HG02885 (cell line): ENCODE data around the gene CHCHD3.
"Not testable (repeated sequence)": the region's sequence is repeated elsewhere in the genome, so short reads cannot be mapped to it uniquely, and the experiment has no call there.

Experiments
- ATAC-seq: cut with Tn5 transposase; IDR thresholded peaks from one replicate; pipeline ENCODE4 v1.9.1; 2021; ENCODE audit warnings: mild to moderate bottlenecking; ENCODE audit not compliant: unreplicated experiment, poor library complexity

The CHCHD3 gene

DNA sequence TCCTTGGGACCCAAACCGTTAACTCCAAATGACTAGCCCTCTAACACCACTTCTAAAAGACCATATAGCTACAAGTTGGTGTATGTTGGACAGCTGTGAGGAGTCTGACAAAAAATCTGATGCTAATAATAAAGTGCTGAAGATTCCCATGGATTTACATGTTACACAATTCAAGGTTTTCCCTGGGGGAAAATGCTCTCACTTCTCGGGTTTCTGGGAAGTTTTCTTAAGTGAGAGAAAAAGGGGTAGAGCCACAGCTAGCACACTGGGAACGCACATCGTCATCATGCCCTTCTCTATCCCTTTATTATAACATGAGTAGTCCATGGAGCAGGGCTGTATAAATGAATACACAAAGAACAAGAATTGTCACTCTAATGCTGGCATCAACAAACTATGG lies 162.1 kb downstream of the CHCHD3 start:
- no peak for ATAC-seq

DNA sequence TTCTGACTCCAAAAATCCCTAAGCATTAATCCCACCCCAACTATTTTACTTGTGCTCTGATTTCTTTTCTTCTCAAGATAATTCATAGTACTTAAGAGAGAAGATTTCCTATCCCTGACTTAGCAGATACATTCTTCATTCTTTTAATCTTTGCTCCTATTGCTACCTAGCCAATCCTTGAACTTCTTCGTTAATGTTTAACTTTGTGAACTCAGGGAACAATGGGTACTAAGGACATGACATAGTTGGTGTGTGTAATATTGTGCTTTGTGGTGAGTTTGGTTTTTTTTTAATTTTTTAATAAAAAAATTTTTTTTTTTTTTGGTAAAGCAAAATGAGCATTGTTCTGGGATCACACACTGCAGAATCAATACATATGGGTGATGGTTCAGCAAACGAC lies 166.2 kb downstream of the CHCHD3 start:
- ATAC-seq, result no peak

DNA sequence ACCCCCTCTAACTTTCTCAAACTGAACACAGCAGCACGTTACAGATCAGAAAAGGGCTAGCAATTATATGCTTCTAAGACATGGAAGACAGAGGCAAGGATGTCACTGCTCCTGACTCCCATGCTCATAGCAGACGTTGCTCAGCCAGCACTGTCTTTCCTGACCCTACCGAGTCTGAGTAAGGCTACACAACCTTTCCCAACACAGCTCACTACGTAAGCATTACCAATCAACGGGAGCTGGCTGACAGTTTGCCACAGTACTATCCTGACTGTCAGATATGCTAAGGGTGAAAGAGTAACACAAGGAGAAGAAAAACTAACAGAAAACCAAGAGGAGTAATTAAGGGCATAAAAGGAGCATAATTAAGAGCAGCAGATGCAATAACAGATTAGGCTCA lies 171.2 kb downstream of the CHCHD3 start:
- ATAC-seq, result no peak

DNA sequence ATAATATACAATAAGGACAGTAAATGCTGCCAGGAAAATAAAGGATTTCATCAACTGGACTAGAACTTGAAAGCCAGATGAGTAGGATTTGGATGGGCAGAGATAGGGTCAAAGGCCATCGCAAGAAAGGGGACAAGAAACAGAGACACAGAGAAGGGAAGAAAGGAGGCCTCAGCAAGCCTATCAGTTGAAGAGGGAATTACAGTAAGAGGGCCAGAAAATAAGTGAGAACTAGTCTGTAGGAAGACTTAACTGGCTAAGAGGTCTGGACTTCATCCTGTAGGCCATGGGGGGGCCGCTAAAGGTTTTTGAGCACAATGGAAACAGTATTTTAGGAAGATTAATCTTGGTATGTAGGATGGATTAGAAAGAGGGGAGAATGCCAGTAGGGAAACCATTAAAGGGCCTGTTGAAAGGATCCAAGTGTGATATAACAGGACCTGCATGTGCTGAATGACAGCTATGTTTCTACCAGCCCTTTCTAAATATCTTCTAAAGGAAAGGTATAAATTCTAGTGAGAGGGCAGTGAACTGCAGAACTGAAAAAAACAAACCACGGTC lies 174.4 kb downstream of the CHCHD3 start:
- no peak for ATAC-seq

DNA sequence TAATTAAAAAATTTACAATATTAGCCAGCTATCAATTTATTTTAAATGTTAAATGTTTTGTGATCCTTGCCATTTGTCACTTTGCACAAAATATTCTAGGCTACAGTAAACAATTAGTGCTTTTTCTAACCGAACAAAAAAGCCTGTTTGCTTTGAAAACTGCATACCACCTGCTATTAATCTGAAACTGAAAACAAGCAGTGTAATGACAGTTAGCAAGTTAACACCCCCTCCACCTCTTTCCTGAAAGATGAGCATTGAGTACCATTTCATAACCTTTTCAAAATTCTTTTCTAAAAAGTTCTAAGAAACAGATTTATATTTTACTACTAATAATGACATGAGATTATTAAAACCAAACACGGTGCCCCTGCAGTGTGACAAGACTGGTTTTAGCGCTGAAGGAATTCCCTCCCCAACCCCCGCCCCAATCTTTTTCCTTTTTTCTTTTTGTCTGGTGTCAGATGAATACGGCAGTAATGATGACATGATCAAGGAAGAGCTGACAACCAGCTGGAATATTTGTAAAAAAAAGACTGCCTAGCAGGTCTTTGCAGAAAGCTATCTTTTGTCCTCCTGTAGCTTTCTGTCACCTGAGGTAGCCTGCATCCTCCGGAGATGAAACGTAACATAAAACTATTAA lies 175.6 kb downstream of the CHCHD3 start:
- ATAC-seq, result peak; percentile 72

DNA sequence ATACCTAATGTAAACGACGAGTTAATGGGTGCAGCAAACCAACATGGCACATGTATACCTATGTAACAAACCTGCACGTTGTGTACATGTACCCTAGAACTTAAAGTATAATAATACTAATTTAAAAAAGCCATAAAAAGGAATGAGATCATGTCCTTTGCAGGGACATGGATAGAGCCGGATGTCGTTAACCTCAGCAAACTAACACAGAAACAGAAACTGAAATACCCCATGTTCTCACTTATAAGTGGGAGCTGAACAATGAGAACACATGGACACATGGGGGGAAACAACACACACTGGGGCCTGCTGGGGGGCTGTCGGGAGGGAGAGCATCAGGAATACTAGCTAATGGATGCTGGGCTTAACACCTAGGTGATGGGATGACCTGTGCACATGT lies 176.8 kb downstream of the CHCHD3 start:
- peak; percentile 50 for ATAC-seq

DNA sequence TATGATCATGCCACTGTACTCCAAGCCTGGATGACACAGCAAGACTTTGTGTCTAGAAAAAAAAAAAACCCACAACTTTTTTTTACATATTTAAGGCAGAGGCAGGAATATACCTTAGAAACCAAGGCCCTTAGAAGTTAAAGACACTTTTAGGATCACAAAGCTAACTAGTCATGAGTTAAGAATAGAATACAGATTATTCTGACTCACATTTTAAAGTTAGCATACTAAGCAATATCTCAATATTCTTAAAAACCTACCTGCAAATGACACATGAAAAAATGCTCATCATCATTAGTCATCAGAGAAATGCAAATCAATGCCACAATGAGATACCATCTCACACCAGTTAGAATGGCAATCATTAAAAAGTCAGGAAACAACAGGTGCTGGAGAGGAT lies 177.7 kb downstream of the CHCHD3 start:
- ATAC-seq, result no peak

DNA sequence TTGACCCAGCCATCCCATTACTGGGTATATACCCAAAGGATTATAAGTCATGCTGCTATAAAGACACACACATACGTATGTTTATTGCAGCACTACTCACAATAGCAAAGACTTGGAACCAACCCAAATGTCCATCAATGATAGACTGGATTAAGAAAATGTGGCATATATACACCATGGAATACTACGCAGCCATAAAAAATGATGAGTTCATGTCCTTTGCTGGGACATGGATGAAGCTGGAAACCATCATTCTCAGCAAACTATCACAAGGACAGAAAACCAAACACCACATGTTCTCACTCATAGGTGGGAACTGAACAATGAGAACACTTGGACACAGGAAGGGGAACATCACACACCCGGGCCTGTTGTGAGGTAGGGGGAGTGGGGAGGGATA lies 179.6 kb downstream of the CHCHD3 start:
- not testable (repeated sequence) for ATAC-seq

DNA sequence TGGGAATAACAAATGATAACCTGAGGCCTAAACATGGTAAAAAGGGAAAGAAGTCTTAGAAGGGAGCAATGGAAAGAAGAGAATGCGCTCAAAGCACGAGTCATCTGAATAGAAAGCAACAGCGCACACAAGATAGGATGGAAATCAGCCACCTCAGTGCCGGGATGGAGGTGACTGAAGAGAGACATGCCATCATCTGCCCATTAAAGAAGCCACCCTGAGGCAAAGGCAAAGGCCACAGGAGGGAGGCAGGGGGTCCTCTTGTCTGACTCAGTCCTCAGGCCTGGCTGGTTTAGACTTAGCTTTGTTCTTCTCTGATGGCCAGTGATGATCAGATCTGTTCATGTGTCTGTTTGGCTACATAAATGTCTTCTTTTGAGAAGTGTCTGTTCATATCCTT lies 180.6 kb downstream of the CHCHD3 start:
- no peak for ATAC-seq

DNA sequence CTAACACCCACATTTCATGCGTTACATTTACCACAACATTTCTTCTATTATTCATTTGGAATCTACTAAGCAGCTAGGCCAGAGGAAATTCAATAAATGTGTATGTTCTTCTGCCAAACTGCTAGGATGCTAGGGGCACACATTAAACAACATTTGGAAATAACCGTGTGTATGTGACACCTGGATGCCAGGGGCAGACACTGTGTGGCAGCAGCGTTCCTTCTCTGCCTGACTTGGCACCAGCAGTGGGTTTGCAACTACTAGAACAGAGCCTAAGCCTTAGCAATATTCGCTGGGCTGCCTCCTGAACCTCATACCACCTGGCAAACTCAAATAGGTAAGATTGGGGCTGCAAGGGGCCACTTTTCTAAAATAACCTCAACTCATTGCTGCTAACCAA lies 182.1 kb downstream of the CHCHD3 start:
- no peak for ATAC-seq

DNA sequence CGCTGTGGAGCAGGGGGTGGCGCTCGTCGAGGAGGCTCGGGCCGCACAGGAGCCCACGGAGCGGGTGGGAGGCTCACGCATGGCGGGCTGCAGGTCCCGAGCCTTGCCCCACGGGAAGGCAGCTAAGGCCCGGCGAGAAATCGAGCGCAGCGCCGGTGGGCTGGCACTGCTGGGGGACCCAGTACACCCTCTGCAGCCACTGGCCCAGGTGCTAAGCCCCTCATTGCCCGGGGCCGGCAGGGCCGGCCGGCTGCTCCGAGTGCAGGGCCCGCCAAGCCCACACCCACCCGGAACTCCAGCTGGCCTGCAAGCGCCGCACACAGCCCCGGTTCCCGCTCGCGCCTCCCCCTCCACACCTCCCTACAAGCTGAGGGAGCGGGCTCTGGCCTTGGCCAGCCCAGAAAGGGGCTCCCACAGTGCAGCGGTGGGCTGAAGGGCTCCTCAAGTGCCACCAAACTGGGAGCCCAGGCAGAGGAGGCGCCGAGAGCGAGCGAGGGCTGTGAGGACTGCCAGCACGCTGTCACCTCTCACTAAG lies 183.2 kb downstream of the CHCHD3 start:
- not testable (repeated sequence) for ATAC-seq

DNA sequence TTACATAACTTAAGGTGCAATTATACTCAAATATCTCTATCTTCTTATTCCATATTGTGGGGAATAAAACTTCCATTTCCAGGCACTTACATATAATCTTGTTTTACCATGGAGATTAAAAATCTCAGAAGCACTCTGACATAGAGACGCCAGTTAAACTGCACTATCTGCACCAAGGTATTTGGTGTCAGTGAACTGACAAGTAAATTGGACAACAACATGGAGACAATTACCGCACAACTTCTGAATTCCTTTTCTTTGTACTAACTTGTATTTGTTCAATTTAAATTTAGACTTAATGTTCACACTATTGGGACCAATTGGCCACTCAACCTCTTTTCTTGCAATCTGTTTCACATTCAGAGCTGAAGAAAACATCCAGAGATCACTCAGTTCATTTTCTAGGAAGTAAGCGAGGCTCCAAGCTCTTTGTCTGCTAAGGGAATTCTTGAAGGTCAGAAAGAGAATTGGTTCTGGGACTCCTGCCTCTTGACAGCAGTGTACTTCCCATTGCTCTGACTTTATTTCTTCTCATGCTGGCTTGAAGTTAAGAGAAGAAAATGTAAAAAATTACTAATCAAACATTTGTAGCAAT lies 184.7 kb downstream of the CHCHD3 start:
- ATAC-seq, result no peak

DNA sequence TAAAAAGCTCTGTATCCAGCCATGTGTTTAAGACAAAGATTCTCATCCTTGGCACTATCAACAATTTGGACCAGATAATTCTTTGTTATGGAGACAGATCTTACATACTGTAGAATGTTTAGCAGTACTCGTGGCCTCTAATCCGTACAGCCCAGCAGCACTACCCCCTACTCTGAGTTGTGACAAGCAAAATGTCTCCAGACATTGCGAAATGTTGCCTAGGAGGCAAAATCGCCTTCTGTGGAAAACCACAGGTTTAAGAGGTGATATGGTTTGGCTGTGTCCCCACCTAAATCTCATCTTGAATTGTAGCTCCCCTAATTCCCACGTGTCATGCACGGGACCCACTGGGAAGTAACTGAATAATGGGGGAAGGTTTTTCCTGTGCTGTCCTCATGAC lies 186.7 kb downstream of the CHCHD3 start:
- ATAC-seq, result no peak

DNA sequence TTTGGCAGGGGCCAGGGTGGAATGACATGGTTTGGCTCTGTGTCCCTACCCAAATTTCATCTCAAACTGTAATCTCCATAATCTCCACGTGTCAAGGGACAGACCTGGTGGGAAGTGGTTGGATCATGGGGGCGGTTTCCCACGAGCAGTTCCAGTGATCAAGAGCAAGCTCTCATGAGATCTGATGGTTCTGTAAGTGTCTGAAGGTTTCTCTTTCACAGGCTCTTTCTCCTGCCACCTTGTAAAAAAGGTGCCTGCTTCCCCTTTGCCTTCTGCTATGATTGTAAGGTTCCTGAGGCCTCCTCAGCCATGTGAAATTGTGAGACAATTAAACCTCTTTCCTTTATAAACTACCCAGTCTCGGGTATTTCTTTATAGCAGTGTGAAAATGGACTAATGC lies 188.3 kb downstream of the CHCHD3 start:
- ATAC-seq, result no peak

DNA sequence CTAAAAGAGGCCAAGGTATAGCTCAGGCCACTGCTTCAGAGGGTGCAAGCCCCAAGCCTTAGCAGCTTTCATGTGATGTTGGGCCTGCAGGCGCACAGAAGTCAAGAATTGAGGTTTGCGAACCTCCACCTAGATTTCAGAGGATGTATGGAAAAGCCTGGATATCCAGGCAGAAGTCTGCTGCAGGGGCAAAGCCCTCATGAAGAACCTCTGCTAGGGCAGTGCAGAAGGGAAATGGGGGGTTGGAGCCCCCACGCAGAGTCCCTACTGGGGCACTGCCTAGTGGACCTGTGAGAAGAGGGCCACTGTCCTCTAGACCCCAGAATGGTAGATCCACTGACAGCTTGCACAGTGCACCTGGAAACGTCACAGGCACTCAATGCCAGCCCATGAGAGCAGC lies 189.1 kb downstream of the CHCHD3 start:
- not testable (repeated sequence) for ATAC-seq

DNA sequence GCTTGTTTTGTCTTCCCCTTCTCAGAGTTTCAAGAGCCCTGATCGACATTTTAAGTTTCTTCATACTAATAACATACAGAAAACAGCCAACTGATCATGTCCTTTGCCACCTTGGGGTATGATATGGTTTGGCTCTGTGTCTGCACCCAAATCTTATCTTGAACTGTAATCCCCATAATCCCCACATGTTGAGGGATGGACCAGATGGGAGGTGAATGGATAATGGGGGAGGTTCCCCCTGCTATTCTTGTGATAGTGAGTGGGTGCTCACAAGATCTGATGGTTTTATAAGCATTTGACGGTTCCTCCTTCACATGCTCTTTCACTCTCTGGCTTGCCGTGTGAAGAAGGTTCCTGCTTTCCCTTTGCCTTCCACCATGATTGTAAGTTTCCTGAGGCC lies 190.3 kb downstream of the CHCHD3 start:
- ATAC-seq, result no peak

DNA sequence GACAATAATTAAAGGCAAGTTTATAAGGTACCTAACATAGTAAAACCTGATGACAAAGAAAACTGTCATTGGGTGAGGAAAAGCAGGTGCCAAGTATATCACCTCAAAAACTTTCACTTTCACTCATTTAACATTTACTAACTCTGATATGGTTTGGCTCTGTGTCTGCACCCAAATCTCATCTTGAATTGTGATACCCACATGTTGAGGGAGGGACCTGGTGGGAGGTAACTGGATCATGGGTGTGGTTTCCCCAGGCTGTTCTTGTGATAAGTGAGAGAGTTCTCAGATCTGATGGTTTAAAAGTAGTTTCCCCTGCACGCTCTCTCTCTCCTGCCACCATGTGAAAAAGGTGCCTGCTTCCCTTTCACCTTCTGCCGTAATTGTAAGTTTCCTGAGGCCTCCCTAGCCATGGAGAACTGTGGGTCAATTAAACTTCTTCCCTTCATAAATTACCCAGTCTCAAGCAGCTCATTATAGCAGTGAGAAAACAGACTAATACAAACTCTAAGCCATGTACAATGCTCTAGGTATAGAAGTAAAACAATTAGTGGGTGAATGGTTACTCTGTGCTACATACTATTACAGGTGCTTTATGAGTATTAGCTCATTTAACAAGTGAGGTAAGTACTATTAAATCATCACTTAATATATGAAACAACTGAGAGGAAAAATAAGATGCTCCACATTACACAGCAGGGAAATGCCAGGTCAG lies 199.0 kb downstream of the CHCHD3 start:
- ATAC-seq, result peak; percentile 74

DNA sequence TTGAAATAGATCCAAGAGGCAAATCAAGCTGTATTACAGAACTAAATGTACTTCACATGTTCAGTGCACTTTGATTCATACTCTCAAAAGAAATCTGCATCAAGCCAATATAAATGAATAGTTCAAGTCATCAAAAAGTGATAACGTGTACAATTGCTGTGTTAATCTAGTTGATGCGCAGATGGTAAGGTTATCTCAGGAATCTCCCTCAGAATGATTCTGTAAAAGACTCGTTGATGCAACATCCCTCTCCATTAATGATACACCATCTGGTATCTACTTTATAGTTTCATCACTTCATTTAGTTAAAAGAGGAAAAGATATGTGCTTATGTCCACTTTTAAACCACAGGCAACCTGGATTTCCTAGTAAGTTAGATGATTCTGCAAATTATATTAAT lies 200.6 kb downstream of the CHCHD3 start:
- ATAC-seq, result no peak

DNA sequence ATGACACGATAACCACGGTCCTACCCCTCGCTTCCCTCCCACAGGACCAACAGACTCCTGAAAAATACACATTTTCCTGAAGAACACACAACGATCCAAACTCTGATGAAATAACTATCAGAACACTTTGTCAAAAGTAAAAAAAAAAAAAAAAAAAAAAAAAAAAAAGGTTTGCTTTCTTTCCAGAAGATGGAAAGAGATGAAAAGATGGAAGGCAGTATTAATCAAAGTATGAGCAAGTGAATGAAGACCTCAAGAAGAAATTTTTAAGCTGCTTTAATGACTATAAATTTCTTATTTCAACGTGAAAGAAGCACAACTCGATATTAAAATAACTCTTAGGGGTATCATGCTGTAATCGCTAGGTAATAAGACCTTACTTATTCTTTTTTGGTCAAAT lies 202.3 kb downstream of the CHCHD3 start:
- ATAC-seq, result no peak

DNA sequence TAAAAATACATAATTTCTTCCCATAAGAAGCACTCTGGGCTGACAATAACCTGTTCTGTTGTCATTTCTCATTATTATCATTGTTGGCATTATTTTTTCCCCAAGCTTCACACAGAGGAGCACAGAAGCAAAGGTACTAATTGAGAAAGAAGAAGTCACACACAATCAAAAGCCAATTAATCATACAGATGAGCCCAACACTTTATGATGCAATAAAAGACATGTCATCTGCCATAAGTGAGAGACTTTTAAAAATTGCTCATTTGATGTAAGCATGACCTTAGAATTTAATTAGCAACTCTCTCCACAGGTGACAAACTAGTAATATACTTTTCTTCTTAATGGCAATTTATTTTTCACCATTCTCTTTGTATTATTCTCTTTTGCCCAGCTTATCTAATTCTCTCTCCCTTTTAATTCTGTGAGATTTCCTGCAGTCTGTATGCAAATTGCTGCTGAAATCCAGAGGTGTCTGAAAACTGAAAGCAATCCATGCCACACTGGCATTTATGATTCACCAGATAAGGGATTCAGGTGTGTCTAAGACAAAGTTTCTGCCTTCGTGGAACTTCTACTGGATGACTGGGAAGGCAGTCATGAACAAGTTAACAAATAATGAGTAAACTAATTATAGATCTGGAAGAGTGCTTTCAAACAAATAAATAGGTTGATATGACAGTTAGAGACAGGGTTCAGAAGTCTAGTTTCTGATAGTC lies 203.5 kb downstream of the CHCHD3 start:
- no peak for ATAC-seq

DNA sequence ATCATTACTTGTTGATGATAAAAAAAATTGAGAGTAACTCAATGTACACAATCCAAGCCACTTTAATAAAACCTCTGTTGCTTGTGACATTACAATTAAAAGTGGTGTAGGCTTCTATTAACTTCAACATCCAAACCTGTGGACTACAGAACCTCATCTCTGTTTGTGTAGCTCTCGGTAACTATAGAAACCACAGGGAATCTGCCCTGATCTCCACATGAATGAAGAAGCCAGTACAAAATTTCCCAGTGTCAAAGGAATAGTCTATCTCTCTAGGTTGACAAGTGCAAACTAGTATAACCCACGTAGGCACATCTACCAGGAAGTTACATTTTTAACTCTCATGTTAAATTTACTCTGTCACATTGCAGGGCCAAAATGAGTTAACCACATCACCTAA lies 204.3 kb downstream of the CHCHD3 start:
- ATAC-seq, result no peak
